HepG2 (cell line): ENCODE data around the gene RBBP8NL. TPM values are rescaled to one million over a fixed set of nuclear protein-coding genes. Genes with fewer than 3 reads are reported as not detected.

Experiments
- HNRNPL ChIP-seq: fragments of 200-400 bp; formaldehyde crosslinking; IDR thresholded peaks from 2 replicates; pipeline ENCODE4 v1.6.1; 2017; ENCODE audit warnings: mild to moderate bottlenecking, low read depth, low read length
- IRF9 ChIP-seq: sonication (generic); formaldehyde crosslinking; IDR thresholded peaks from 2 replicates; pipeline ENCODE4 v1.8.0; 2022; ENCODE audit warnings: missing genetic modification reagents, mild to moderate bottlenecking, borderline replicate concordance
- KLF15 ChIP-seq: sonication (generic); formaldehyde crosslinking; IDR thresholded peaks from 2 replicates; pipeline ENCODE4 v1.8.1; 2023; ENCODE audit warnings: borderline replicate concordance, mild to moderate bottlenecking, inconsistent platforms, missing genetic modification reagents, mixed read lengths
- NFYC ChIP-seq: IDR thresholded peaks from 2 replicates; pipeline ENCODE4 v1.6.1; 2016; ENCODE audit warnings: missing genetic modification reagents, missing compliant biosample characterization
- PAX8 ChIP-seq: sonication (generic); formaldehyde crosslinking; IDR thresholded peaks from 2 replicates; pipeline ENCODE4 v1.8.0; 2022; ENCODE audit warnings: mild to moderate bottlenecking, missing genetic modification reagents, borderline replicate concordance
- RERE ChIP-seq: IDR thresholded peaks from 2 replicates; pipeline ENCODE4 v1.6.1; 2016; ENCODE audit warnings: low read depth, missing genetic modification reagents, missing compliant biosample characterization
- ZBTB42 ChIP-seq: sonication (generic); formaldehyde crosslinking; IDR thresholded peaks from 2 replicates; pipeline ENCODE4 v1.5.0; 2020; ENCODE audit warnings: mild to moderate bottlenecking, missing genetic modification reagents
- ZFP1 ChIP-seq: IDR thresholded peaks from 2 replicates; pipeline ENCODE4 v1.6.1; 2016
- ZNF121 ChIP-seq: sonication (generic); formaldehyde crosslinking; IDR thresholded peaks from 2 replicates; pipeline ENCODE4 v1.5.0; 2020; ENCODE audit warnings: mild to moderate bottlenecking, missing genetic modification reagents
- ZNF333 ChIP-seq: sonication (generic); formaldehyde crosslinking; IDR thresholded peaks from 2 replicates; pipeline ENCODE4 v1.4.0; 2020; ENCODE audit warnings: mild to moderate bottlenecking, missing genetic modification reagents, borderline replicate concordance
- ZNF343 ChIP-seq: sonication (generic); formaldehyde crosslinking; IDR thresholded peaks from 2 replicates; pipeline ENCODE4 v1.4.0; 2020; ENCODE audit warnings: mild to moderate bottlenecking, missing genetic modification reagents
- polyA plus RNA-seq, 8 experiments: library from polyadenylated mRNA; depleted of rRNA in 3 of 8; stranded (reverse) in 7 of 8; unstranded in 1 of 8; fragments of >200 nt; fragmentation: Illumina TruSeq in 4 of 8; extraction: Trizol in 4 of 8; gene quantifications; 2 replicates each; pipeline versions ENCODE4 v1.2.1 to v1.2.3, GENCODE V29; 2011 to 2016; ENCODE audit warnings: low read depth in 4 of 8, missing spikeins in 1 of 8, mixed read lengths in 1 of 8; ENCODE audit not compliant: insufficient read depth in 1 of 8
- total RNA-seq, 5 experiments: library from RNA; depleted of rRNA; stranded (reverse); fragments of >200 nt; fragmentation: Illumina TruSeq; extraction: Trizol; gene quantifications; 2 replicates each; pipeline ENCODE4 v1.2.3, GENCODE V29; 2016; ENCODE audit warnings: low read depth in 1 of 5
- TF ChIP-seq, protein P1 (sequence below): sonication (generic); formaldehyde crosslinking; IDR thresholded peaks from 2 replicates; pipeline ENCODE4 v1.5.0; 2020; ENCODE audit warnings: mild to moderate bottlenecking, missing genetic modification reagents, borderline replicate concordance
- TF ChIP-seq, protein P2 (sequence below): sonication (generic); formaldehyde crosslinking; IDR thresholded peaks from 2 replicates; pipeline ENCODE4 v1.4.0; 2020; ENCODE audit warnings: mild to moderate bottlenecking, missing genetic modification reagents
- TF ChIP-seq, protein P3 (sequence below): IDR thresholded peaks from 2 replicates; pipeline ENCODE4 v1.6.1; 2016; ENCODE audit warnings: missing compliant biosample characterization, missing genetic modification reagents, borderline replicate concordance
- TF ChIP-seq, protein P4 (sequence below): IDR thresholded peaks from 2 replicates; pipeline ENCODE4 v1.6.1; 2016; ENCODE audit warnings: low read depth, borderline replicate concordance

RBBP8NL gene
- total and polyA plus RNA-seq, 2 of the 13 experiments (the other 11 are each of a cell fraction or from before 2014, with no cell fraction given): 0.69 to 0.86 TPM

- TF ChIP-seq ZFP1 (CRISPR knock-in tag): no peak
- no peak for TF ChIP-seq ZBTB42 (CRISPR knock-in tag)
- 0 out of 2 replicates have a peak, but pooled peaks have one; percentile 46 for TF ChIP-seq ZNF333 (CRISPR knock-in tag)
- TF ChIP-seq RERE (CRISPR knock-in tag): no peak
- TF ChIP-seq, protein P1, sequence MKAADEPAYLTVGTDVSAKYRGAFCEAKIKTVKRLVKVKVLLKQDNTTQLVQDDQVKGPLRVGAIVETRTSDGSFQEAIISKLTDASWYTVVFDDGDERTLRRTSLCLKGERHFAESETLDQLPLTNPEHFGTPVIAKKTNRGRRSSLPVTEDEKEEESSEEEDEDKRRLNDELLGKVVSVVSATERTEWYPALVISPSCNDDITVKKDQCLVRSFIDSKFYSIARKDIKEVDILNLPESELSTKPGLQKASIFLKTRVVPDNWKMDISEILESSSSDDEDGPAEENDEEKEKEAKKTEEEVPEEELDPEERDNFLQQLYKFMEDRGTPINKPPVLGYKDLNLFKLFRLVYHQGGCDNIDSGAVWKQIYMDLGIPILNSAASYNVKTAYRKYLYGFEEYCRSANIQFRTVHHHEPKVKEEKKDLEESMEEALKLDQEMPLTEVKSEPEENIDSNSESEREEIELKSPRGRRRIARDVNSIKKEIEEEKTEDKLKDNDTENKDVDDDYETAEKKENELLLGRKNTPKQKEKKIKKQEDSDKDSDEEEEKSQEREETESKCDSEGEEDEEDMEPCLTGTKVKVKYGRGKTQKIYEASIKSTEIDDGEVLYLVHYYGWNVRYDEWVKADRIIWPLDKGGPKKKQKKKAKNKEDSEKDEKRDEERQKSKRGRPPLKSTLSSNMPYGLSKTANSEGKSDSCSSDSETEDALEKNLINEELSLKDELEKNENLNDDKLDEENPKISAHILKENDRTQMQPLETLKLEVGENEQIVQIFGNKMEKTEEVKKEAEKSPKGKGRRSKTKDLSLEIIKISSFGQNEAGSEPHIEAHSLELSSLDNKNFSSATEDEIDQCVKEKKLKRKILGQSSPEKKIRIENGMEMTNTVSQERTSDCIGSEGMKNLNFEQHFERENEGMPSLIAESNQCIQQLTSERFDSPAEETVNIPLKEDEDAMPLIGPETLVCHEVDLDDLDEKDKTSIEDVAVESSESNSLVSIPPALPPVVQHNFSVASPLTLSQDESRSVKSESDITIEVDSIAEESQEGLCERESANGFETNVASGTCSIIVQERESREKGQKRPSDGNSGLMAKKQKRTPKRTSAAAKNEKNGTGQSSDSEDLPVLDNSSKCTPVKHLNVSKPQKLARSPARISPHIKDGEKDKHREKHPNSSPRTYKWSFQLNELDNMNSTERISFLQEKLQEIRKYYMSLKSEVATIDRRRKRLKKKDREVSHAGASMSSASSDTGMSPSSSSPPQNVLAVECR (CRISPR knock-in tag): peak; percentile 25; the same call in 1 of the 2 replicates
- no peak for TF ChIP-seq PAX8
- TF ChIP-seq ZNF121 (CRISPR knock-in tag): peak; percentile 66; the same call in 1 of the 2 replicates
- no peak for TF ChIP-seq KLF15 (CRISPR knock-in tag)
- no peak for TF ChIP-seq ZNF343 (CRISPR knock-in tag)
- TF ChIP-seq HNRNPL: 0 out of 2 replicates have a peak, but pooled peaks have one; percentile 27
- TF ChIP-seq, protein P2, sequence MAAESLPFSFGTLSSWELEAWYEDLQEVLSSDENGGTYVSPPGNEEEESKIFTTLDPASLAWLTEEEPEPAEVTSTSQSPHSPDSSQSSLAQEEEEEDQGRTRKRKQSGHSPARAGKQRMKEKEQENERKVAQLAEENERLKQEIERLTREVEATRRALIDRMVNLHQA (CRISPR knock-in tag): no peak
- no peak for TF ChIP-seq NFYC (CRISPR knock-in tag)
- TF ChIP-seq, protein P3, sequence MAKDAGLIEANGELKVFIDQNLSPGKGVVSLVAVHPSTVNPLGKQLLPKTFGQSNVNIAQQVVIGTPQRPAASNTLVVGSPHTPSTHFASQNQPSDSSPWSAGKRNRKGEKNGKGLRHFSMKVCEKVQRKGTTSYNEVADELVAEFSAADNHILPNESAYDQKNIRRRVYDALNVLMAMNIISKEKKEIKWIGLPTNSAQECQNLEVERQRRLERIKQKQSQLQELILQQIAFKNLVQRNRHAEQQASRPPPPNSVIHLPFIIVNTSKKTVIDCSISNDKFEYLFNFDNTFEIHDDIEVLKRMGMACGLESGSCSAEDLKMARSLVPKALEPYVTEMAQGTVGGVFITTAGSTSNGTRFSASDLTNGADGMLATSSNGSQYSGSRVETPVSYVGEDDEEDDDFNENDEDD (CRISPR knock-in tag): 0 out of 2 replicates have a peak, but pooled peaks have one; percentile 21
- TF ChIP-seq, protein P4, sequence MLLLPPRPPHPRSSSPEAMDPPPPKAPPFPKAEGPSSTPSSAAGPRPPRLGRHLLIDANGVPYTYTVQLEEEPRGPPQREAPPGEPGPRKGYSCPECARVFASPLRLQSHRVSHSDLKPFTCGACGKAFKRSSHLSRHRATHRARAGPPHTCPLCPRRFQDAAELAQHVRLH (CRISPR knock-in tag): no peak
- 0 out of 2 replicates have a peak, but pooled peaks have one; percentile 26 for TF ChIP-seq IRF9 (CRISPR knock-in tag)
These were observed 48.9 kb upstream of the RBBP8NL start (continued) for GRCh38 chr20:62476056-62476838.
